HepG2 (cell line): ENCODE results near the gene VSIG10L2. TPM values are rescaled to one million over a fixed set of nuclear protein-coding genes. Genes with fewer than 3 reads are reported as not detected.
A peak's percentile ranks its signal among the peaks of the same experiment; 100 is the strongest.

Experiments used
- ETV6 ChIP-seq: sonication (generic); formaldehyde crosslinking; conservative IDR thresholded peaks from 2 replicates; pipeline ENCODE4 v1.4.0; 2020; ENCODE audit warnings: missing genetic modification reagents
- GMEB2 ChIP-seq: IDR thresholded peaks from 2 replicates; pipeline ENCODE4 v1.6.1; 2016; ENCODE audit warnings: missing biosample characterization, missing genetic modification reagents, low read depth
- HMGXB3 ChIP-seq: sonication (generic); formaldehyde crosslinking; IDR thresholded peaks from 2 replicates; pipeline ENCODE4 v1.4.0; 2020; ENCODE audit warnings: missing genetic modification reagents, borderline replicate concordance
- HOMEZ ChIP-seq: IDR thresholded peaks from 2 replicates; pipeline ENCODE4 v1.6.1; 2016; ENCODE audit warnings: low read depth
- IKZF4 ChIP-seq: sonication (generic); formaldehyde crosslinking; IDR thresholded peaks from 2 replicates; pipeline ENCODE4 v1.5.1; 2020; ENCODE audit warnings: borderline replicate concordance, mild to moderate bottlenecking, low read depth, missing genetic modification reagents; ENCODE audit errors: not compliant biosample characterization
- MAX ChIP-seq: IDR thresholded peaks from 2 replicates; pipeline ENCODE4 v1.6.1; 2012; ENCODE audit warnings: inconsistent platforms
- NFE2L1 ChIP-seq: sonication (generic); formaldehyde crosslinking; IDR thresholded peaks from 2 replicates; pipeline ENCODE4 v1.4.0; 2020; ENCODE audit warnings: missing genetic modification reagents, mild to moderate bottlenecking, borderline replicate concordance
- POLR2G ChIP-seq: fragments of 200-400 bp; formaldehyde crosslinking; IDR thresholded peaks from 2 replicates; pipeline ENCODE4 v1.6.1; 2018; ENCODE audit warnings: mild to moderate bottlenecking, low read depth, low read length, moderate library complexity
- PRPF4 ChIP-seq: fragments of 200-400 bp; formaldehyde crosslinking; IDR thresholded peaks from 2 replicates; pipeline ENCODE4 v1.6.1; 2016; ENCODE audit warnings: low read length, low read depth; ENCODE audit not compliant: poor library complexity, severe bottlenecking
- REPIN1 ChIP-seq: sonication (generic); formaldehyde crosslinking; IDR thresholded peaks from 2 replicates; pipeline ENCODE4 v1.8.0; 2022; ENCODE audit warnings: missing genetic modification reagents, low read depth, mild to moderate bottlenecking, borderline replicate concordance
- RFX1 ChIP-seq: fragments of 450-650 bp; IDR thresholded peaks from 2 replicates; pipeline ENCODE4 v1.6.1; 2017
- TCF7 ChIP-seq: sonication (generic); IDR thresholded peaks from 2 replicates; pipeline ENCODE4 v1.6.1; 2016; ENCODE audit warnings: antibody characterized with exemption, low read depth
- TMF1 ChIP-seq: sonication (generic); formaldehyde crosslinking; IDR thresholded peaks from 2 replicates; pipeline ENCODE4 v1.8.1; 2022; ENCODE audit warnings: low read depth, missing genetic modification reagents
- XBP1 ChIP-seq: sonication (generic); formaldehyde crosslinking; IDR thresholded peaks from 2 replicates; pipeline ENCODE4 v1.5.0; 2020; ENCODE audit warnings: missing genetic modification reagents
- ZC3H13 ChIP-seq: sonication (generic); formaldehyde crosslinking; IDR thresholded peaks from 2 replicates; pipeline ENCODE4 v1.8.1; 2023; ENCODE audit warnings: mild to moderate bottlenecking, missing genetic modification reagents, moderate library complexity
- ZFY ChIP-seq: sonication (generic); formaldehyde crosslinking; IDR thresholded peaks from 2 replicates; pipeline ENCODE4 v1.4.0; 2020; ENCODE audit warnings: missing genetic modification reagents
- ZNF326 ChIP-seq: sonication (generic); formaldehyde crosslinking; IDR thresholded peaks from 2 replicates; pipeline ENCODE4 v1.4.0; 2020; ENCODE audit warnings: missing genetic modification reagents, borderline replicate concordance
- ZNF335 ChIP-seq: sonication (generic); formaldehyde crosslinking; IDR thresholded peaks from 2 replicates; pipeline ENCODE4 v1.4.0; 2020; ENCODE audit warnings: missing genetic modification reagents
- ZNF354B ChIP-seq: sonication (generic); formaldehyde crosslinking; IDR thresholded peaks from 2 replicates; pipeline ENCODE4 v1.8.0; 2022; ENCODE audit warnings: mild to moderate bottlenecking, missing genetic modification reagents
- ZNF816 ChIP-seq: sonication (generic); formaldehyde crosslinking; IDR thresholded peaks from 2 replicates; pipeline ENCODE4 v1.8.0; 2022; ENCODE audit warnings: missing genetic modification reagents, mild to moderate bottlenecking, borderline replicate concordance
- ZSCAN20 ChIP-seq: sonication (generic); formaldehyde crosslinking; IDR thresholded peaks from 2 replicates; pipeline ENCODE4 v1.4.0; 2020; ENCODE audit warnings: missing genetic modification reagents, mild to moderate bottlenecking, borderline replicate concordance
- polyA plus RNA-seq, 8 experiments: library from polyadenylated mRNA; depleted of rRNA in 3 of 8; stranded (reverse) in 7 of 8; unstranded in 1 of 8; fragments of >200 nt; fragmentation: Illumina TruSeq in 4 of 8; extraction: Trizol in 4 of 8; gene quantifications; 2 replicates each; pipeline versions ENCODE4 v1.2.1 to v1.2.3, GENCODE V29; 2011 to 2016; ENCODE audit warnings: low read depth in 4 of 8, missing spikeins in 1 of 8, mixed read lengths in 1 of 8; ENCODE audit not compliant: insufficient read depth in 1 of 8
- total RNA-seq, 5 experiments: library from RNA; depleted of rRNA; stranded (reverse); fragments of >200 nt; fragmentation: Illumina TruSeq; extraction: Trizol; gene quantifications; 2 replicates each; pipeline ENCODE4 v1.2.3, GENCODE V29; 2016; ENCODE audit warnings: low read depth in 1 of 5
- TF ChIP-seq, protein P1 (sequence below): sonication (generic); formaldehyde crosslinking; conservative IDR thresholded peaks from 2 replicates; pipeline ENCODE4 v1.4.0; 2020; ENCODE audit warnings: missing genetic modification reagents

The VSIG10L2 gene
- total and polyA plus RNA-seq, 2 of the 13 experiments (the other 11 are each of a cell fraction or from before 2014, with no cell fraction given), result 0.21 TPM; not detected in 1

DNA sequence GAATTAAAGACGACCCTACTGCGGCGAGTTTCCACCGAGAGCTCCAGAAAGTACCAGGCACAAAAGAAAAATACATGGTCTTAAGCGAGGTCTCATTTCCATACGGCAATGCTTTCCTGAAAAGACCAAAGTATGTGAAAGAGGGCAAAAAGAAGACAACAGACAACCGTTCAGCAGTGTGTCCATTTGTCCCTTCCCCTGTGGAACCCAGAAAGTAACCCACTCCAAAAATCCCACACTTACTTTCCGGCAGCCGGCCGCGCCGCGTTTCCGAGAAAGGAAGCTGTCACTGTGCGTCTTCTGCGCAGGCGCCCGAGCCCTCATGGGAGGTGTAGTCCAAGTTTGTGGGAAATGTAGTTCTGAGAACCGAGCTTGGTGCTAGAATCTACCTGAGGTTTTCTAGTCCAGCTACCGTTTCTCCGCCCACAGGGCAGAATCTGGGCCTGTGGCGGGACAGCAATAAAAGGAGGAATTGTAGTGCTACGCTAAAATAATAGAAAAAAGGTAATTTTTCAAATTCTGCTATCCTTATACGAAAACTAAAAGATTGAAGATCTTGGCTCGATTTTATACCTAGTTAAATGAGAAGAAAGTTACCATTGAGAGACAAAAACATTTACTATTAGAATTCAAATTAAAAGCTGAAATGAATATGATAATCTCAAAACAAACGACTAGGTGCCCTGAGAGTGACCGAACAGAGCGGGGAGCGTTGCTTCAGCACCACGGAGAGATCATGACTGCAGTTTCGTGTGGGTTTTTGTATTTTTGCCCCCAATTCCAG lies 42.7 kb upstream of the VSIG10L2 start, which contains the start of gene PUS3 (continued):
- TF ChIP-seq TCF7 (no peak), ZFY (peak; percentile 54; the same call in 1 of the 2 replicates), ZNF354B (CRISPR knock-in tag) (no peak), REPIN1 (CRISPR knock-in tag) (no peak), GMEB2 (peak; percentile 85), ZNF335 (0 out of 2 replicates have a peak, but pooled peaks have one; percentile 11), RFX1 (no peak), HOMEZ (CRISPR knock-in tag) (no peak), MAX (peak; percentile 36; the same call in 1 of the 2 replicates), ZNF816 (CRISPR knock-in tag) (no peak), IKZF4 (no peak), POLR2G (peak; percentile 90), PRPF4 (no peak), XBP1 (CRISPR knock-in tag) (no peak), NFE2L1 (CRISPR knock-in tag) (no peak), ZNF326 (CRISPR knock-in tag) (no peak), ZSCAN20 (no peak), ETV6 (CRISPR knock-in tag) (no peak), TMF1 (CRISPR knock-in tag) (no peak), ZC3H13 (CRISPR knock-in tag) (no peak), HMGXB3 (CRISPR knock-in tag) (peak; percentile 55; the same call in 1 of the 2 replicates)
- TF ChIP-seq, protein P1, sequence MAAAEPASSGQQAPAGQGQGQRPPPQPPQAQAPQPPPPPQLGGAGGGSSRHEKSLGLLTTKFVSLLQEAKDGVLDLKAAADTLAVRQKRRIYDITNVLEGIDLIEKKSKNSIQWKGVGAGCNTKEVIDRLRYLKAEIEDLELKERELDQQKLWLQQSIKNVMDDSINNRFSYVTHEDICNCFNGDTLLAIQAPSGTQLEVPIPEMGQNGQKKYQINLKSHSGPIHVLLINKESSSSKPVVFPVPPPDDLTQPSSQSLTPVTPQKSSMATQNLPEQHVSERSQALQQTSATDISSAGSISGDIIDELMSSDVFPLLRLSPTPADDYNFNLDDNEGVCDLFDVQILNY (CRISPR knock-in tag), result no peak
